Measurements from ENCODE around the gene ZNF771.

DNA sequence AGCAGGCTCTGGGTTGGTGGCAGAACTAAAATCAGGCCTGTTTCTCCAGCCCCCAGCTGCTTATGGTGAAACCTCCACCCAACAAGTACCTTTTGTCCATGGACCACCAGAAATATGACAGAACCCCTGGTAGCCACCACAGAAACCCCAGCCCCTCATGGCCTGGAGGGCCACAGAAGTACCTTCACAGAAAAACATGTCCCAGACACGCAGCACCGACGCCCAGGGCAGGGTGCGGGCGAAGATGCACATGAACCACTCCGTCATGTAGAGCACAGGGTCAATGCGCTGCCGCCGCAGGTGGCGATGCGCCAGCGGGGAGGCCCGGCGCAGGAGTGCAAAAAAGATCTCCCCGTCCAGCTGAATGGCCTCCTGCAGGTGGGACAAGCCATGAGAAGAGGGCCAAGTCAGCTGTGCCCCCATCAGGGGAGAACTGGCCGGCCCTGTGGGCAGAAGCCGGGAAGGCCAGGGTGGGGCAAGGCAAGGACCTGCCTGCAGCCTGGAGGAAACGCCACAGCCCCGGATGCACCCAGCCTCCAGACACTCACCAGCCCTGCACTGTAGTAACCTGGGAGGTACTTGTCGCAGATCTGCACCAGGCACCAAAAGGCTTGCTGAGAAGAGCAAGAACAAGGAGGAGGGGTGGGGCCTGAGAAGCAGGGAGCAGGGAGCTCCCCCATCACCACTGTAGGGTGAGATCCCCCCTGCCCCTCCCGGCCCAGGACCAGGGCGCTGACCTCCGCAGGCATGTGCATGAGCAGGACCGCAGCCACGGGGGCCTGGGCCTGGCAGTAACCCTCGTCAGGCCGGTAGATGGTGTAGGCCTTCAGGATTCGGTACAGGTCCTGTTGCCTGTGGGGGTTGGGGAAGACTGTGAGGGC, 48.2 kb upstream of the ZNF771 start:
- TF ChIP-seq, protein P1, sequence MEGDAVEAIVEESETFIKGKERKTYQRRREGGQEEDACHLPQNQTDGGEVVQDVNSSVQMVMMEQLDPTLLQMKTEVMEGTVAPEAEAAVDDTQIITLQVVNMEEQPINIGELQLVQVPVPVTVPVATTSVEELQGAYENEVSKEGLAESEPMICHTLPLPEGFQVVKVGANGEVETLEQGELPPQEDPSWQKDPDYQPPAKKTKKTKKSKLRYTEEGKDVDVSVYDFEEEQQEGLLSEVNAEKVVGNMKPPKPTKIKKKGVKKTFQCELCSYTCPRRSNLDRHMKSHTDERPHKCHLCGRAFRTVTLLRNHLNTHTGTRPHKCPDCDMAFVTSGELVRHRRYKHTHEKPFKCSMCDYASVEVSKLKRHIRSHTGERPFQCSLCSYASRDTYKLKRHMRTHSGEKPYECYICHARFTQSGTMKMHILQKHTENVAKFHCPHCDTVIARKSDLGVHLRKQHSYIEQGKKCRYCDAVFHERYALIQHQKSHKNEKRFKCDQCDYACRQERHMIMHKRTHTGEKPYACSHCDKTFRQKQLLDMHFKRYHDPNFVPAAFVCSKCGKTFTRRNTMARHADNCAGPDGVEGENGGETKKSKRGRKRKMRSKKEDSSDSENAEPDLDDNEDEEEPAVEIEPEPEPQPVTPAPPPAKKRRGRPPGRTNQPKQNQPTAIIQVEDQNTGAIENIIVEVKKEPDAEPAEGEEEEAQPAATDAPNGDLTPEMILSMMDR (IDR thresholded peaks at IDR 0.05), result no peak
- TF ChIP-seq POLR2A (IDR thresholded peaks at IDR 0.05), result no peak
